ENCODE measurements around the gene LIPT2.

GRCh38 chr11:74506823-74507222, 13.3 kb upstream of the LIPT2 start:
- TF ChIP-seq EZH2 (IDR thresholded peaks at IDR 0.05; ENCODE audit: low read depth, unreplicated experiment) = no peak
- TF ChIP-seq POLR2AphosphoS5 (IDR thresholded peaks at IDR 0.05; ENCODE audit: low read depth) = no peak
- no peak for TF ChIP-seq CTCF (conservative IDR thresholded peaks at IDR 0.05; ENCODE audit: low read depth in 2 of 2)
- no peak for TF ChIP-seq EZH2phosphoT487 (IDR thresholded peaks at IDR 0.05; ENCODE audit: unreplicated experiment)
- no peak for TF ChIP-seq CREB1 (CRISPR knock-in tag; IDR thresholded peaks at IDR 0.05; ENCODE audit: low read depth)
- no peak for TF ChIP-seq ZNF114 (CRISPR knock-in tag; IDR thresholded peaks at IDR 0.05)
- peak; percentile 71 for TF ChIP-seq REST (IDR thresholded peaks at IDR 0.05; ENCODE audit: unreplicated experiment)
